Lower leg skin (tissue), 3 donors: ENCODE data around the gene VWA8.

Source experiments
- POLR2A ChIP-seq, 2 donors: fragments of 450-650 bp; IDR thresholded peaks; one replicate each; pipeline ENCODE4 v1.6.1; 2016 to 2017; ENCODE audit warnings: antibody characterized with exemption in 2 of 2, mild to moderate bottlenecking in 1 of 2, moderate library complexity in 1 of 2
- TF ChIP-seq, protein P1 (sequence below), 3 donors: fragments of 450-650 bp; IDR thresholded peaks; one replicate each; pipeline ENCODE4 v1.5.1; 2016; ENCODE audit warnings: antibody characterized with exemption in 3 of 3, mild to moderate bottlenecking in 3 of 3, moderate library complexity in 2 of 3

DNA sequence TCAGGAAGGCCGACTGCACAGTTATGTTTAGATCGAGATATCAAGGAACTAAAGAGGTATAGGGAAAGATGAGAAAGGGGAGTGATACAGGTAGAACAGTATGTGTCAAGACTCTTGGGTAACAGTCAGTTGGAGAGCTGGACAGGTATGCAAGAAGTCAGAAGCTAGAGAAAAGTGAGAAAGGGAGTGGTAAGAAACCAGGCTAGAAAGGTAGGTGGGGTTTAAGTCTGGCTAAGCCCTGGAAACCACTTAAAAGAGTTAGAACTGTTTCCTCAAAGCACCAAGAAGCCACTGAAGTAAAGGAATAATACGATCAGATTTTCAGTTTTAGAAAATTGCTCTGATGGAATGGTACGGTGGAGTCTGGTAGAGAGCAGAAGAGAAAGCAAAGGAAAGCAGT, 196.4 kb downstream of the VWA8 start:
- TF ChIP-seq, protein P1, sequence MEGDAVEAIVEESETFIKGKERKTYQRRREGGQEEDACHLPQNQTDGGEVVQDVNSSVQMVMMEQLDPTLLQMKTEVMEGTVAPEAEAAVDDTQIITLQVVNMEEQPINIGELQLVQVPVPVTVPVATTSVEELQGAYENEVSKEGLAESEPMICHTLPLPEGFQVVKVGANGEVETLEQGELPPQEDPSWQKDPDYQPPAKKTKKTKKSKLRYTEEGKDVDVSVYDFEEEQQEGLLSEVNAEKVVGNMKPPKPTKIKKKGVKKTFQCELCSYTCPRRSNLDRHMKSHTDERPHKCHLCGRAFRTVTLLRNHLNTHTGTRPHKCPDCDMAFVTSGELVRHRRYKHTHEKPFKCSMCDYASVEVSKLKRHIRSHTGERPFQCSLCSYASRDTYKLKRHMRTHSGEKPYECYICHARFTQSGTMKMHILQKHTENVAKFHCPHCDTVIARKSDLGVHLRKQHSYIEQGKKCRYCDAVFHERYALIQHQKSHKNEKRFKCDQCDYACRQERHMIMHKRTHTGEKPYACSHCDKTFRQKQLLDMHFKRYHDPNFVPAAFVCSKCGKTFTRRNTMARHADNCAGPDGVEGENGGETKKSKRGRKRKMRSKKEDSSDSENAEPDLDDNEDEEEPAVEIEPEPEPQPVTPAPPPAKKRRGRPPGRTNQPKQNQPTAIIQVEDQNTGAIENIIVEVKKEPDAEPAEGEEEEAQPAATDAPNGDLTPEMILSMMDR (IDR thresholded peaks at IDR 0.05), result no peak
- no peak for TF ChIP-seq POLR2A (IDR thresholded peaks at IDR 0.05)
